ENCODE data around the gene SLC32A1. TPM values are rescaled to one million over a fixed set of nuclear protein-coding genes. Genes with fewer than 3 reads are reported as not detected.

Gene SLC32A1
- total and polyA plus RNA-seq, 2 of the 13 experiments (the other 11 are each of a cell fraction or from before 2014, with no cell fraction given): not detected

- TF ChIP-seq HES4 (CRISPR knock-in tag; IDR thresholded peaks at IDR 0.05; ENCODE audit: borderline replicate concordance): no peak; the same call in 1 of the 2 replicates
- no peak; the same call in 1 of the 2 replicates for TF ChIP-seq SKIL (CRISPR knock-in tag; IDR thresholded peaks at IDR 0.05; ENCODE audit: borderline replicate concordance)
- TF ChIP-seq NFIC (IDR thresholded peaks at IDR 0.05; ENCODE audit: low read length): no peak
- no peak for TF ChIP-seq ZNF207 (IDR thresholded peaks at IDR 0.05; ENCODE audit: borderline replicate concordance)
- no peak for TF ChIP-seq STAT5B (CRISPR knock-in tag; IDR thresholded peaks at IDR 0.05)
- TF ChIP-seq SETDB1 (CRISPR knock-in tag; IDR thresholded peaks at IDR 0.05; ENCODE audit: borderline replicate concordance): no peak
- TF ChIP-seq DBP (CRISPR knock-in tag; IDR thresholded peaks at IDR 0.05; ENCODE audit: not compliant biosample characterization): no peak
- TF ChIP-seq PCBP1 (IDR thresholded peaks at IDR 0.05; ENCODE audit: borderline replicate concordance, low read depth, low read length): 0 out of 2 replicates have a peak, but pooled peaks have one; percentile 54
- TF ChIP-seq RFX1 (IDR thresholded peaks at IDR 0.05): no peak
- TF ChIP-seq TFE3 (CRISPR knock-in tag; IDR thresholded peaks at IDR 0.05): no peak; the same call in 1 of the 2 replicates
- no peak for TF ChIP-seq SOX13 (IDR thresholded peaks at IDR 0.05)
- TF ChIP-seq SOX13 (CRISPR knock-in tag; conservative IDR thresholded peaks at IDR 0.05 in 1 of 2, IDR thresholded peaks at IDR 0.05 in 1 of 2): peak in 1 of 2 experiments; percentile 18; a peak in 1 of 4 replicates
- 0 out of 2 replicates have a peak, but pooled peaks have one; percentile 16 for TF ChIP-seq TAF1 (CRISPR knock-in tag; IDR thresholded peaks at IDR 0.05)
- peak; percentile 26; the same call in 1 of the 2 replicates for TF ChIP-seq NR2F6 (IDR thresholded peaks at IDR 0.05)
- peak; percentile 36; the same call in 1 of the 2 replicates for TF ChIP-seq NR2F6 (CRISPR knock-in tag; IDR thresholded peaks at IDR 0.05)
- TF ChIP-seq ZNF782 (CRISPR knock-in tag; IDR thresholded peaks at IDR 0.05; ENCODE audit: borderline replicate concordance): peak; percentile 75; the same call in 1 of the 2 replicates
- TF ChIP-seq HDAC1 (CRISPR knock-in tag; IDR thresholded peaks at IDR 0.05): 0 out of 2 replicates have a peak, but pooled peaks have one; percentile 25
- peak; percentile 9; the same call in 1 of the 2 replicates for TF ChIP-seq DZIP1 (CRISPR knock-in tag; IDR thresholded peaks at IDR 0.05)
- no peak for TF ChIP-seq ZNF589 (CRISPR knock-in tag; conservative IDR thresholded peaks at IDR 0.05)
- TF ChIP-seq ETS1 (CRISPR knock-in tag; IDR thresholded peaks at IDR 0.05): no peak
- no peak; the same call in 1 of the 2 replicates for TF ChIP-seq ZNF678 (CRISPR knock-in tag; IDR thresholded peaks at IDR 0.05)
- no peak for TF ChIP-seq RARG (CRISPR knock-in tag; IDR thresholded peaks at IDR 0.05; ENCODE audit: low read depth)
Observed at GRCh38 chr20:38730989-38731737, 6.9 kb downstream of the SLC32A1 start (continued).
